HPDE6-E6E7 (cell line): ENCODE results near the gene PARD6A.
"Not testable (repeated sequence)": the region's sequence is repeated elsewhere in the genome, so short reads cannot be mapped to it uniquely, and the experiment has no call there.

Source experiments
- DNase-seq: peaks from one replicate; pipeline ENCODE4 v3.0.0; 2011; ENCODE audit warnings: missing footprints; ENCODE audit errors: extremely low spot score

The PARD6A gene

DNA sequence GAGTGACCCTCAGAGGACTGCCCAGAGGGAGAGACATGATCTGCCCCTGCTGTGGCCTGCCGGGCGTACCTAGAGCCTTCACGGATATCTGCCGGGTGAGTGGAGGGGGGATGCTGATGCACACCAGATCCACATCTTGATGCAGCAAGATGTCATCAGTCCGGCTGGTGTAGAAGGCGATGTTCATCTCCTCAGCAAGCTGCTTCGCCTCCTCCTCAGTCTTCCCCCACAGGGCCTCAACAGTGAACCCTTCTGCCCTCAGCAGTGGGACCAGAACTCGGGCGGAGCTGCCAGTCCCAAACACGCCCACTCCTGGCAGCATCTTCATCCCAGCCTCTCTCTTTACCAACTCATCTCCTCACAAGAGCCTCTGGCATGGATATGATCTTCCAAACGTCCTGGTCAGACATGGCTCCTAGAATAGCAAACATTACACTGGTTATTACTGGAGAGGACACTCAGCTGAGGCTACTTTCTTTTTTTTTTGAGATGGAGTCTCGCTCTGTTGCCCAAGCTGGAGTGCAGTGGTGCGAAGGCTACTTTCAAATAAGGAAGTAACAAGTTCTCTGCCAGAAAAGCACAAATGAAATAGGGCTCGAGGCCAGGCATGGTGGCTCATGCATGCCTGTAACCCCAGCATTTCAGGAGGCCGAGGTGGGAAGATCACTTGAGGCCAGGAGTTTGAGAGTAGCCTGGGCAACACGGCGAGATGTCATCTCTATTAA is 24.8 kb downstream of the PARD6A start:
- no peak for DNase-seq

DNA sequence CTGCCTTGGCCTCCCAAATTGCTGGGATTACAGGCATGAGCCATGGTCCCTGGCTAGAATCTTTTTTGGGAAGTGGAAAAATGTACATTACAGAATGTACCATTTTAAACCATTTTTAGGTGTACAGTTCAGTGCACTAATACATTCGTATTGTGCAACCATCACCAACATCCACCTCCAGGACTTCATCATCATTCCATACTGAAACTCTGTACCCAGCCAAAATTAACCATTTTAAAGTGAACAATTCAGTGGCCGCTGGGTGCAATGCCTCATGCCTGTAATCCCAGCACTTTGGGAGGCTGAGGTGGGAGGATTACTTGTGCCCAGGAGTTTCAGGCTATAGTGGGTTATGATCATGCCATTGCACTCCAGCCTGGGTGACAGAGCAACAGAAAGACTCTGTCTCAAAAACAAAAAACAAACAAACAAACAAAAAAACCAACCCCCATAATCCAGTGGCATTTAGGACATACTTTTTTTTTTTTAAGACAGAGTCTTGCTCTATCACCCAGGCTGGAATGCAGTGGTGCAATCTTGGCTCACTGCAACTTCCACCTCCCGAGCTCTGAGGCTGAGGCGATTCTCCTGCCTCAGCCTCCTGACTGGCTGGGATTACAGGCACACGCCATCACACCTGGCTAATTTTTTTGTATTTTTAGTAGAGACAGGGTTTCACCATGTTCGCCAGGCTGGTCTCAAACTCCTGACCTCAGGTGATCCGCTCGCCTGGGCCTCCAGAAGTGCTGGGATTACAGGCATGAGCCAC is 32.9 kb downstream of the PARD6A start:
- not testable (repeated sequence) for DNase-seq

DNA sequence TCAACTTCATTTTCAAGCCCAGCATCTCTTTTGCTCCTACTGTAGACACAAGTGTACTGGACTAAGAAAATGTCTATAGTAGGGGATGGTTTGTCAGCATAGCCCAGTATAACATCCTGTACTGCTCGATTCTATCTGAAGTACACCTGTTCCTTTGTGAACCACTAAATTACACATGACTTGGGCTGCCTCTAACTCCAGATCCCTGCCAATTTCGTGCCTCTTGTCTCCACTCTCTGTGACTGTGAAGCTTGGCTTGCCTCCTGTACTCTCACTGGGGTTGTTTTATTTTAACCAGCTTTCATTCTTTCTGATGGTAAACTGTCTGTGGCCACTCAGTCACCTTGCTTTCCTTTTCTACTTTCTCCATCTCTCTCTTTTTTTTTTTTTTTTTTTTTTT is 33.9 kb downstream of the PARD6A start:
- no peak for DNase-seq

DNA sequence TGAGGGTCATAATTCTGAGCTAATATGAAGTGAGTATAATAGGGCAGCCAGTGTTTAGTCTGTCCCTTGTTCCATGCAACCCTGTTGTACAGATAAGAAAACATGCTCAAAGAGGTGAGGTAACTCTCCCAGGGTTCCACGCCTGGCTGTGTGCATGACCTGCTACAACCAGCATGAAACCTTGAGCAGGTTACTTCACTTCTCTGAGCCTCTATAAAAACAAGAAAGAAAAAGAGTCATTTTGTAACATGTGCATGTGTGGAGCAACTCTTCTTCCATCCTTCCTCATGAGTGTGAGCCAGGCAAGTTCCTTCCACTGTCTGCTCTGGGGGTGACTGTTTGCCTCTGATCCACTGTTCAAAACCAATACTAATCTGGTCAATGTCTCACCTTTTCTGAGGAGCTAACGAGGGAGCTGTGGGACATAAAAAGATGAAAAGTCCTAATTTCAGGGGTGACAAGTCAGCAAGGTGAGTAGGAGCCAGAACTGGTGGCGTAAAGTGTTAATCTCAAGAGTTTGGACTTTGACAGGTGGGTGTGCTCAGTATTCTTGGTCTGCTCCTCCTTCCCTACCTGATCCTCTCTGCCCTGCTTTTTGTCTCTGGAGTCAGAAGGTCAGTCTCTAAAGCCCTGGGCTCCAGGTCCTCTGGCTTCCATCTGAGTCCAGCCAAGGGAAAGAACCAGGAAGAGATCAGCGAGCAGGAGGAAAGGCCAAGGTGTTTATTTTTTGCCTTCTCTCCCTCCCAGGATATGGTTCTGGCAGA is 36.8 kb downstream of the PARD6A start:
- DNase-seq: no peak

DNA sequence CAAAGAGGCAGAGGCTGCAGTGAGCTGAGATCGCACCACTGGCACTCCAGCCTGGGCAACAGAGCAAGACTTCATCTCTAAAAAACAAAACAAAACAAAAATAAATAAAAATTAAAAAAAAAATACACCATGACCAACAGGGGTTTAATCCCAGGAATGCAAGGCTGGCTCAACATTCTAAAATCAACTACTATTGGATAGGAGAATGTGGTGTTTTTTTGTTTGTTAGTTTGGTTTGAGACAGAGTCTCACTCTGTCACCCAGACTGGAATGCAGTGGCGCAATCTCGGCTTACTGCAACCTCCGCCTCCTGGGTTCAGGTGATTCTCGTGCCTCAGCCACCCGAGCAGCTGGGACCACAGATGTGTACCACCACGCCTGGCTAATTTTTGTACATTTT is 38.5 kb downstream of the PARD6A start:
- no peak for DNase-seq

DNA sequence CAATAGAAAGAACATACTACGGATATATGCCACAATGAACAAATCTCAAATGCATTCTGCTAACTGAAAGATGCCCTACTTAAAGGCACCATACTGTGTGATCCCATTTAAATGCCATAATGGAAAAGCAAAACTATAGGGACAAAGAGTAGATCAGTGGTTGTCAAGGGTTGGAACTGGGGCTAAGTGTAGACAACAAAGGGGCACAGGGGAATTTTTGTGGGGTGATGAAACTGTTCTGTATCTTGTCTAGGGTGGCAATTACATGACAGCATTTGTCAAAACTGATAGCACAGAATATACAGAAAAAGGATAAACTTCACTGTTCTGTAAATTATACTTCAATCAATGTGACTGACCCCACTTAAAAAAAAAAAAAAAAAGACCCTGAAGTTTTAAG is 40.7 kb downstream of the PARD6A start:
- DNase-seq: no peak

DNA sequence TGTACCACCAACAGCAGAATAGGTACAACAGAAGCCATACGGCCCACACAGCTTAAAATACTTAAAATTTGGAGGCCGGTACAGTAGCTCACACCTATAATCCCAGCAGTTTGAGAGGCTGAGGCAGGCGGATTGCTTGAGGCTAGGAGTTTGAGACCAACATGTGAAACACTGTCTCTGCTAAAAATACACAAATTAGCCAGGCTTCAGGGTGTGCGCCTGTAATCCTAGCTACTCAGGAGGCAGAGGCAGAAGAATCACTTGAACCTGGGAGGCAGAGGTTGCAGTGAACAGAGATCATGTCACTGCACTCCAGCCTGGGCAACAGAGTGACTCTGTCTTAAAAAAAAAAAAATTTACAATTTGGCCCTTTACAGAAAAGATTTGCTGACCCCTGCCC is 41.4 kb downstream of the PARD6A start:
- no peak for DNase-seq

DNA sequence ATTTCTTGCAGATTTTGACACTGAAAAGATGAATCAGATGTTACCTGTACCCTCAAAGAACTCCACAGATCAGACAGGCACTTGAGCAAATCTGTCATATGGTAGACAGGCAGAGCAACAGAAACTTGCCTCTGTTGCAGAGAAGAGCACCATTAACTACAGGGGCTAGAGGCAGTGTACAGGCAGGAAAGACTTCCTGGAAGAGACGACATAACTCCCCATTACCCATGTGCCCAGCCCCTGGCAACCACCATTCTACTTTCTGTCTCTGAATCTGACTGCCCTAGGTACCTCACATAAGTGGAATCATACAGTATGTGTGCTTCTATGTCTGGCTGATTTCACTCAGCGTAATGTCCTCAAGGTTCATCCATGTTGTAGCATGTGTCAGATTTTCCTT is 42.9 kb downstream of the PARD6A start:
- no peak for DNase-seq

DNA sequence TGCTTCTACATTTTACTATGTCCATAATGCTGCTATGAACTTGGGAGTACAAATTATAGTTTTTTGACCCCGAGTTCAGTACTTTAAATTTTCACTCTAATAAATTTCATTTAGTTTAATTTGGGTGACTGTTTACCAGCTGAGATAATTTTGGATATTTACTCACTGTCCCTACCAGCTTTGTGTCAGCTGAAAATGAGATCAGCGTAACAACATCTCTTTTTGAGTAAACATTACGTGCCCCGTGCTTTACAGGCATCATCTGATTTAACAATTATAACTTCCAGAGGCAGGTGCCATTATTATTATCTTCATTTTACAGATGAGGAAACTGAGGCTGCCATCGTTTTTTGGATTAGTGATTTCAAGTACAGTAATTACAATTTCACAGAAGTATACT is 43.4 kb downstream of the PARD6A start:
- DNase-seq: no peak

DNA sequence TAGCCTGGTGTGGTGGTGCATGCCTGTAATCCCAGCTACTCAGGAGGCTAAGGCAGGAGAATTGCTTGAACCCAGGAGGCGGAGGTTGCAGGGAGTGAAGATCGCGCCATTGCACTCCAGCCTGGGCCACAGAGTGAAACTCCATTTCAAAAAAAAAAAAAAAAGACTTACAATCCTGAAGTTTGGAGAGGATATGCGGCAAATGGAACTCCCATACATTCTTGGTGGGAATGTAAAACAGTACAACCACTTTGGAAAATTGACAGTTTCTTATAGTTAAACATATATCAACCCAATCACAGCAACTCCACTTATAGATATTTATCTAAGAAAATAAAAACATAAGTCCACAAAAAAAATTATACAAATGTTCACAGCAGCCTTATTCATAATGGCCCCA is 46.5 kb downstream of the PARD6A start:
- DNase-seq: no peak

DNA sequence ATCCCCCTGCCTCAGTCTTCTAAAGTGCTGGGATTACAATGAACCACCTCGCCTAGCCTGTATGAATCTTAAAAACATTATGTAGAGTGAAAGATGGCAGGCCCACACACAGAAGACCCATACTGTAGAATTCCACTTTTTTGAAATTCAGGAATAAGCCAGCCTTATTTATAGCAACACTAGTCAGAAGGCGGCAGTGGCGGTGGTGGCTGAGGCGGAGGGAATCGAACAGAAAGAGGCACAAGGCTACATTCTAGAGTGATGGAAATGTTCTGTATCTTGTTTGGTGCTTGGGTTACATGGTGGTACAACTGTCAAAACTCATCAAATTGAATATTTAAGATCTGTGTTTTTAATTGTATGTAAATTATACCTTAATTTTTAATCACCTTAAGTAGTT is 47.0 kb downstream of the PARD6A start:
- no peak for DNase-seq

DNA sequence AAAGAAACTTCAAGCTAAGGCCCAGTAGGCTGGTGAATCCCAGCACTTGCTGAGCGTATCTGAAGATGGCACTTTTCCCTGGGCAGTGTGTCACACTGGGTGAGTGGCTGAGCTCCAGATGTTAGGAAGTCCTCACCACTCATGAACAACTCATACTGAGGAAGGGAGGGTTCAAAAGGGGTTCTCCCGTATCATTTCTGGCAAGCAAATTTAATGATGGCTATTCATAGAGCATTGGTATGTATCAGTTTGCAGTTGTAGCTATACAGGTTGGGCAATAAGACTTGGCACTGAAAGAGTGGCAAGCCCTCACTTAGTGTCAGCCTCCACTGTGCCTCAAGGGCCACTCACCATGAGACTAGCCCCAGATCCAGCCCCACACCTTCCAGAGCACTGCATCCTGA is 47.6 kb downstream of the PARD6A start:
- DNase-seq: no peak

DNA sequence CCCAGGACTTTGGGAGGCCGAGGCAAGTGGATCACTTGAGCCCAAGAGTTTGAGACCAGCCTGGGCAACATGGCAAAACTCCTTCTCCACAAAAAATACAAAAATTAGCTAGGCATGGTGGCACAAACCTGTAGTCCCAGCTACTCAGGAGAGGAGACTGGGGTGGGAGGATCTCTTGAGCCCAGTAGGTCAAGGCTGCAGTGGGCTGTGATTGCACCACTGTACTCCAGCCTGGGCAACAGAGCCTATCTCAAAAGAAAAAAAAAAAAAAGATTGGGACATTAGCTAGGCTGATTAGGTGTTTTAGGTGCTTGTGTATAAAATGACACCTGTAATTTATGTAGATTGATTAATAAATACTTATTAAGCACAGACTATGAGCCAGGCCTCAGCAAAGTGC is 48.3 kb downstream of the PARD6A start:
- DNase-seq: no peak

DNA sequence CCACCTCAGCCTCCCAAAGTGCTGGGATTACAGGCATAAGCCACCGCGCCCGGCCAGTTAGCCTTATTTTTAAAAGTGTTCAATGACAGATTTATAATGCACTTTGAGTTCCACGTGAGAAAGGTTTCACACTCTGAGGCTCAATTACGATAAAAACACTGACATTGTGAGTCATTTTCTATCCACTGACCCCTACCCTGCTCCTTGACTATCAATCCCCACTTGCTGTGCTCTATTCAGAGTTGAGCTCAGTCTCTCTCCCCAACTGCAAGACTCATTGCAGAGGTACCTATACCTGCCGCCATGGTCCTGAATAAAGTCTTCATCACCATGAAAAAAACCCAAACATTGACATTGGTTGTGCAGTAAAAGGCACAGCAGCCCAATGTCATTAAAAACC is 49.8 kb downstream of the PARD6A start:
- no peak for DNase-seq
